AG04450 (cell line): ENCODE data around the gene FMNL2. TPM values are rescaled to one million over a fixed set of nuclear protein-coding genes. Genes with fewer than 3 reads are reported as not detected.

Experiments used
- CTCF ChIA-PET: fragments of 300-600, 350-600 bp; formaldehyde crosslinking; extraction: SDS; loops from one replicate; lab custom pipeline; 2022; ENCODE audit warnings: antibody characterized with exemption, inconsistent platforms; lab: Charles Lee
- POLR2A ChIA-PET: fragments of 350-600 bp; formaldehyde crosslinking; extraction: SDS; loops from one replicate; lab custom pipeline; 2021; ENCODE audit warnings: antibody characterized with exemption, inconsistent platforms; lab: Yijun Ruan, JAX
- DNase-seq: peaks from one replicate; pipeline ENCODE4 v3.0.0-alpha.2; 2011; ENCODE audit warnings: low read depth, low spot score
- H3K27ac ChIP-seq: one replicate; pipeline ENCODE4 v1.5.1; 2012; ENCODE audit warnings: low read depth, low read length, control low read depth
- H3K27me3 ChIP-seq: one replicate; pipeline ENCODE4 v1.6.0; 2012; ENCODE audit warnings: low read length; ENCODE audit not compliant: control insufficient read depth, insufficient read depth
- H3K4me3 ChIP-seq: 2 replicates; pipeline ENCODE4 v1.5.1; 2011; ENCODE audit warnings: mild to moderate bottlenecking, low read depth, low read length, control low read depth
- H3K9me3 ChIP-seq: 2 replicates; pipeline ENCODE4 v1.5.1; 2012; ENCODE audit warnings: low read length; ENCODE audit not compliant: control insufficient read depth, insufficient read depth
- polyA plus RNA-seq: library from polyadenylated mRNA; depleted of rRNA; stranded (reverse); fragments of >200 nt; gene quantifications from 2 replicates; pipeline ENCODE4 v1.2.3, GENCODE V29; 2011
- TF ChIP-seq, protein P1 (sequence below): IDR thresholded peaks from 2 replicates; pipeline ENCODE4 v1.5.1; 2011; ENCODE audit warnings: low read depth, low read length, control low read depth, inconsistent platforms

FMNL2 gene
- polyA plus RNA-seq, 1 experiment, result 22.0 TPM

- Histone ChIP-seq H3K27ac (no peak overlapping the region), H3K9me3 (no peaks in the 10 kb centered on the region), H3K27me3 (no peaks in the 10 kb centered on the region), H3K4me3 (no peak overlapping the region)
- POLR2A ChIA-PET, result no interaction called here
- TF ChIP-seq, protein P1, sequence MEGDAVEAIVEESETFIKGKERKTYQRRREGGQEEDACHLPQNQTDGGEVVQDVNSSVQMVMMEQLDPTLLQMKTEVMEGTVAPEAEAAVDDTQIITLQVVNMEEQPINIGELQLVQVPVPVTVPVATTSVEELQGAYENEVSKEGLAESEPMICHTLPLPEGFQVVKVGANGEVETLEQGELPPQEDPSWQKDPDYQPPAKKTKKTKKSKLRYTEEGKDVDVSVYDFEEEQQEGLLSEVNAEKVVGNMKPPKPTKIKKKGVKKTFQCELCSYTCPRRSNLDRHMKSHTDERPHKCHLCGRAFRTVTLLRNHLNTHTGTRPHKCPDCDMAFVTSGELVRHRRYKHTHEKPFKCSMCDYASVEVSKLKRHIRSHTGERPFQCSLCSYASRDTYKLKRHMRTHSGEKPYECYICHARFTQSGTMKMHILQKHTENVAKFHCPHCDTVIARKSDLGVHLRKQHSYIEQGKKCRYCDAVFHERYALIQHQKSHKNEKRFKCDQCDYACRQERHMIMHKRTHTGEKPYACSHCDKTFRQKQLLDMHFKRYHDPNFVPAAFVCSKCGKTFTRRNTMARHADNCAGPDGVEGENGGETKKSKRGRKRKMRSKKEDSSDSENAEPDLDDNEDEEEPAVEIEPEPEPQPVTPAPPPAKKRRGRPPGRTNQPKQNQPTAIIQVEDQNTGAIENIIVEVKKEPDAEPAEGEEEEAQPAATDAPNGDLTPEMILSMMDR, result no peak
- DNase-seq, result no peak
- CTCF ChIA-PET, result no interaction called here
Observed at GRCh38 chr2:152330235-152330866, 4.6 kb upstream of the FMNL2 start.

DNA sequence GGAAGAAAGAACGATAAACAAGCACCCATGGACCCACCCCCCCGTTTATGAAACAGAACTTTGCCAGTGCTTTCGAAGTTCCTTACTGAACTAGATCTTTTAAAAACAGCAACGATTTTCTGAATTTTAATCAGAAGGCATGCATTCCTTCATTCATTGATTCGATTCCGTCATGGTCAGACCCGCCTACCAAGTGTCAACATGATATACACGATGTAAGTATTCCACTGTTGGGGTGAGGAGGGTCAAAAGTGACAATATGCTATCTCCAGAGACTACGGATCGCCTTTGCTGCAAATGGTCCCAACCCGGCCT lies 316 bp upstream of the FMNL2 start:
- no peak for DNase-seq
- no peaks in the 10 kb centered on the region; the same call in 1 of the 2 replicates for H3K9me3 ChIP-seq
- CTCF ChIA-PET, result interaction anchor here (1.2 kb wide), 1 partner anchor 279 kb away, joined by 3 read pairs; no protein-coding TSS in a partner anchor
- peak overlapping the region; percentile 88 for H3K4me3 ChIP-seq
- H3K27me3 ChIP-seq, result no peaks in the 10 kb centered on the region
- TF ChIP-seq, protein P1, result no peak
- H3K27ac ChIP-seq, result no peak overlapping the region
- POLR2A ChIA-PET, result interaction anchor here (0.7 to 1.0 kb wide), 2 partner anchors 208 to 382 kb away, joined by 3 read pairs; partner anchors contain the start of gene PRPF40A

GRCh38 chr2:152335726-152336118 lies 748 bp downstream of the FMNL2 start:
- Histone ChIP-seq H3K27me3 (no peaks in the 10 kb centered on the region), H3K27ac (no peak overlapping the region), H3K4me3 (peak overlapping the region; percentile 88), H3K9me3 (no peaks in the 10 kb centered on the region; the same call in 1 of the 2 replicates)
- ChIA-PET POLR2A (interaction anchor here (0.7 to 1.0 kb wide), 3 partner anchors 10 to 207 kb away, joined by 3 to 4 read pairs (median 4); no protein-coding TSS in a partner anchor), CTCF (interaction anchor here (0.7 to 3.4 kb wide), 3 partner anchors 199 to 300 kb away, joined by 3 to 19 read pairs (median 10); no protein-coding TSS in a partner anchor)
- DNase-seq, result no peak
- TF ChIP-seq, protein P1, result no peak

DNA sequence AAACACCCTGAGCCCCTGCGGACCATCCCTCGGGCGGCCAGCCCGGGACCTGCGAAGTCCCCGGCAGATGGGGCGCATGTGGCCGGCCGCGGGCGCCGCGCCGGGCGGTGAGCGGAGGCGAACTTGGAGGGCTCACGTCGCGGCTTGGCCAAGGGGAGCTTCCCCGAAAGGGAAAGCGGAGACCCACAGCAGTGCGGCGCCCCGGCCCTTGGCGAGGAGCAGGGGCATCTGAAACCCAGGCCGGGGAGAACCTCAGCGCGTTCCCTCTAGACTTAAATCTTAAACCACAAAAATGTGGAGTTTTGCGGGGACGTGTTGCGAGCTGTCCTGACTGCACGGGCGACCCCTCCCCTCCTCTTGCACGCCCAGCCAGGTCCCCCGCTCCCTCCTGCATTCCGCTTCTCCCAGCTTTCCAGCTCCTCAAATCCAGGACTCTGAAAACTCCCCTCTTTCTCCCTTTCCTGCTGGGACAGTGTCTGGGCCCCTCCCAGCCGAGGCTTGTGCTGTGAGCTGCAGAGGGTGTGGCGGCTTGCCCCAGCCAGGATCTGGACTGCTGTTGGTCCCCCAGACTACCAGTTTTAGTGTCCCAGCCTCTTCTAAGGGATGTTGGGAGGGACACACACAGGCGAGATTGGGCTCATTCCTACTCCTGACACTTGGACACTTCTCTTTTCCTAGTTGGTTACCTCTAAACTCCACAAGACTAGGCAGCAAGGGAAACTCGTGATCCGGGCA lies 1.3 kb downstream of the FMNL2 start:
- TF ChIP-seq, protein P1, result no peak
- DNase-seq, result no peak
- Histone ChIP-seq H3K27ac (peak overlapping the region; percentile 57), H3K27me3 (no peaks in the 10 kb centered on the region), H3K4me3 (peak overlapping the region; percentile 88), H3K9me3 (no peaks in the 10 kb centered on the region; the same call in 1 of the 2 replicates)
- ChIA-PET CTCF (interaction anchor here (0.7 to 3.4 kb wide), 4 partner anchors 160 to 299 kb away, joined by 3 to 19 read pairs (median 8); partner anchors contain the start of gene STAM2), POLR2A (interaction anchor here (0.7 to 0.9 kb wide), 2 partner anchors 18 to 127 kb away, joined by 3 to 4 read pairs; no protein-coding TSS in a partner anchor)
